B cell (primary cell): Measurements from ENCODE around the gene UTS2R. TPM values are rescaled to one million over a fixed set of nuclear protein-coding genes. Genes with fewer than 3 reads are reported as not detected.

Experiments used
- ATAC-seq: fragments of 200-7000 bp; cut with Tn5 transposase; one replicate; pipeline ENCODE4 v1.10.0; 2021; ENCODE audit warnings: low read depth, mild to moderate bottlenecking, moderate number of reproducible peaks, moderate library complexity
- CTCF ChIA-PET: fragments of 350-600 bp; sonication (Branson Sonifier 250); formaldehyde crosslinking; loops from one replicate; lab custom pipeline; 2021; ENCODE audit warnings: antibody characterized with exemption, inconsistent platforms; lab: Charles Lee
- POLR2A ChIA-PET: fragments of 350-600 bp; sonication (Branson Sonifier 250); formaldehyde crosslinking; loops from one replicate; lab custom pipeline; 2021; ENCODE audit warnings: antibody characterized with exemption; lab: Charles Lee
- DNase-seq: peaks from one replicate; pipeline ENCODE4 v3.0.0; 2013
- H2AFZ ChIP-seq: 2 replicates; pipeline ENCODE4 v1.6.1; 2012; ENCODE audit warnings: mild to moderate bottlenecking, low read depth, low read length; ENCODE audit not compliant: insufficient read depth, poor library complexity, severe bottlenecking
- H3K27ac ChIP-seq, 2 donors: 1 replicate in 1 of 2; 2 replicates in 1 of 2; pipeline ENCODE4 v1.5.1; 2012 to 2013; ENCODE audit warnings: low read length in 2 of 2, mild to moderate bottlenecking in 2 of 2, moderate library complexity in 1 of 2
- H3K27me3 ChIP-seq, 4 experiments: fragments of 200-600 bp in 1 of 4; sonication (generic) in 1 of 4; replicated peaks in 1 of 4; 1 replicate in 2 of 4; 2 replicates in 2 of 4; pipeline versions ENCODE4 v1.6.1 to v1.7.0; 2013 to 2016; ENCODE audit warnings: low read length in 3 of 4, mild to moderate bottlenecking in 2 of 4, mixed read lengths in 1 of 4, moderate library complexity in 1 of 4; ENCODE audit not compliant: insufficient read depth in 4 of 4, control insufficient read depth in 3 of 4; ENCODE audit errors: control extremely low read depth in 1 of 4
- H3K36me3 ChIP-seq, 2 experiments: replicated peaks in 1 of 2; 1 replicate in 1 of 2; 2 replicates in 1 of 2; pipeline versions ENCODE4 v1.6.1 to v1.7.1; 2013; ENCODE audit warnings: low read length in 1 of 2; ENCODE audit not compliant: insufficient read depth in 2 of 2, control insufficient read depth in 1 of 2; ENCODE audit errors: control extremely low read depth in 1 of 2, extremely low read depth in 1 of 2
- H3K4me1 ChIP-seq, 2 donors: fragments of 200-600 bp in 1 of 2; sonication (generic) in 1 of 2; 1 replicate in 1 of 2; 2 replicates in 1 of 2; pipeline versions ENCODE4 v1.5.1 to v1.6.1; 2013 to 2017; ENCODE audit warnings: low read length in 2 of 2; ENCODE audit not compliant: control insufficient read depth in 2 of 2, insufficient read depth in 2 of 2
- H3K4me2 ChIP-seq: replicated peaks from 2 replicates; pipeline ENCODE3; 2012; ENCODE audit warnings: mild to moderate bottlenecking, low read depth, low read length; ENCODE audit not compliant: poor library complexity, severe bottlenecking
- H3K4me3 ChIP-seq, 5 experiments: fragments of 200-600 bp in 1 of 5; sonication (generic) in 1 of 5; 1 replicate in 3 of 5; 2 replicates in 2 of 5; pipeline versions ENCODE4 v1.5.1 to v1.7.0; 2011 to 2016; ENCODE audit warnings: low read length in 4 of 5, mild to moderate bottlenecking in 4 of 5, low read depth in 2 of 5, control low read depth in 1 of 5, moderate library complexity in 1 of 5; ENCODE audit not compliant: insufficient read depth in 1 of 5; ENCODE audit errors: control extremely low read depth in 1 of 5, extremely low read depth in 1 of 5
- H3K79me2 ChIP-seq: fragments of 200-600 bp; sonication (generic); one replicate; pipeline ENCODE4 v1.6.0; 2016; ENCODE audit warnings: low read length; ENCODE audit not compliant: control insufficient read depth, insufficient read depth
- H3K9ac ChIP-seq: fragments of 200-600 bp; sonication (generic); 2 replicates; pipeline ENCODE4 v1.6.1; 2017; ENCODE audit warnings: mild to moderate bottlenecking, low read length, moderate library complexity
- H3K9me3 ChIP-seq, 3 donors: one replicate each; pipeline versions ENCODE4 v1.6.1 to v1.7.1; 2013; ENCODE audit warnings: low read length in 2 of 3; ENCODE audit not compliant: control insufficient read depth in 2 of 3, insufficient read depth in 1 of 3; ENCODE audit errors: control extremely low read depth in 1 of 3
- H4K20me1 ChIP-seq: 2 replicates; pipeline ENCODE4 v1.6.0; 2012; ENCODE audit warnings: mild to moderate bottlenecking, low read length; ENCODE audit not compliant: insufficient read depth, control insufficient read depth, poor library complexity, severe bottlenecking
- H3K27ac Mint-ChIP-seq: one replicate; pipeline ENCODE4 v1.8.0; 2021; ENCODE audit warnings: mixed read lengths
- H3K27me3 Mint-ChIP-seq: one replicate; pipeline ENCODE4 v1.8.0; 2021; ENCODE audit warnings: mixed read lengths
- H3K4me1 Mint-ChIP-seq: one replicate; pipeline ENCODE4 v1.8.0; 2021; ENCODE audit warnings: mixed read lengths
- H3K4me3 Mint-ChIP-seq: one replicate; pipeline ENCODE4 v1.8.0; 2021; ENCODE audit warnings: mixed read lengths
- H3K9me3 Mint-ChIP-seq: one replicate; pipeline ENCODE4 v1.8.0; 2022; ENCODE audit warnings: mixed read lengths; ENCODE audit not compliant: insufficient read depth
- CTCF ChIP-seq: fragments of 200-600 bp; IDR thresholded peaks from one replicate; pipeline ENCODE4 v1.8.0; 2022; ENCODE audit warnings: antibody characterized with exemption, mild to moderate bottlenecking
- EZH2 ChIP-seq: IDR thresholded peaks from 2 replicates; pipeline ENCODE4 v1.6.1; 2012; ENCODE audit warnings: borderline replicate concordance, low read depth, mild to moderate bottlenecking, moderate library complexity, low read length; ENCODE audit not compliant: insufficient read depth, poor library complexity, severe bottlenecking
- WGBS: methylation state at CpG from one replicate; pipeline ENCODE4 v1.1.5; 2013; ENCODE audit warnings: missing lambda C conversion rate; ENCODE audit not compliant: insufficient coverage; 5-methylcytosine and 5-hydroxymethylcytosine counted together
- intact Hi-C: fragments of 100-400 bp; cut with micrococcal nuclease; formaldehyde crosslinking; loops from one replicate; pipeline ENCODE4 v1.10.0; 2022
- polyA plus RNA-seq: library from polyadenylated mRNA; depleted of rRNA; stranded (reverse); fragments of >200 nt; gene quantifications from 2 replicates; pipeline ENCODE4 v1.2.3, GENCODE V29; 2012
- small RNA-seq: library from RNA; depleted of rRNA; stranded (forward); fragments of <200 nt; gene quantifications from one replicate; pipeline ENCODE3, GENCODE V24; 2012; ENCODE audit warnings: low replicate concordance, low read depth; ENCODE audit not compliant: insufficient read length
- total RNA-seq, 2 donors: library from RNA; stranded (reverse); fragments of 120-200 nt in 1 of 2; gene quantifications; 1 replicate in 1 of 2; 2 replicates in 1 of 2; pipeline versions ENCODE4 v1.2.3 to v1.2.4, GENCODE V29; 2013 to 2022

UTS2R gene
- total and polyA plus RNA-seq, 2 donors (not counting 1 experiment from before 2014, with no cell fraction given) = 0.86 TPM; not detected in 1

GRCh38 chr17:82424863-82425159 is 53.2 kb downstream of the UTS2R start:
- DNase-seq (no peak), ATAC-seq (no peak)
- Histone ChIP-seq H3K4me3 (no peak overlapping the region), H3K9me3 (peaks cover 0 to 6% (median 0%) of the 10 kb centered on the region in 3 donors), H3K4me1 (peaks cover 6 to 16% of the 10 kb centered on the region in 2 donors), H2AFZ (no peak overlapping the region), H3K4me2 (no peak overlapping the region), H3K27ac (no peak overlapping the region), H3K79me2 (peaks cover 17% of the 10 kb centered on the region), H3K27me3 (no peaks in the 10 kb centered on the region), H3K9ac (no peak overlapping the region), H4K20me1 (peaks cover 8% of the 10 kb centered on the region), H3K36me3 (peaks cover 0 to 24% of the 10 kb centered on the region in 2 experiments)
- peaks cover 14% of the 10 kb centered on the region for H3K4me1 Mint-ChIP-seq
- 100% methylated on average over 2 of the region's 2 CpGs for WGBS
- H3K4me3 Mint-ChIP-seq = no peak overlapping the region
- intact Hi-C loops = no loop called here
- TF ChIP-seq CTCF (peak; percentile 16), EZH2 (no peak)
- ChIA-PET CTCF (interaction anchor here (0.6 to 1.7 kb wide), 7 partner anchors 10 to 111 kb away, joined by 3 to 5 read pairs (median 3); no protein-coding TSS in a partner anchor), POLR2A (no interaction called here)
- no peak overlapping the region for H3K27ac Mint-ChIP-seq
- no peaks in the 10 kb centered on the region for H3K27me3 Mint-ChIP-seq
- H3K9me3 Mint-ChIP-seq = no peaks in the 10 kb centered on the region

Small RNAs within 50 kb of the gene (small RNA-seq; reads per million reads assigned to genes)
- gene RF00019 = not detected

Other genes with a start within 250 kb of the UTS2R start
- gene CCDC57, start 158.9 kb upstream of the UTS2R start, total RNA-seq = 67.2 and 82.0 TPM in 2 replicates
- gene CCDC57, start 158.9 kb upstream of the UTS2R start, polyA plus RNA-seq = 34.2 and 49.7 TPM in 2 replicates
- 65.2 and 65.7 TPM in 2 replicates for gene SLC16A3, start 142.7 kb upstream of the UTS2R start, total RNA-seq
- gene SLC16A3, start 142.7 kb upstream of the UTS2R start, polyA plus RNA-seq = 13.9 and 14.9 TPM in 2 replicates
- gene CSNK1D, start 98.1 kb upstream of the UTS2R start, total RNA-seq = 241 and 258 TPM in 2 replicates
- gene CSNK1D, start 98.1 kb upstream of the UTS2R start, polyA plus RNA-seq = 196 and 260 TPM in 2 replicates
- gene CD7, start 54.2 kb upstream of the UTS2R start, total RNA-seq = 0.58 and 0.67 TPM in 2 replicates
- gene CD7, start 54.2 kb upstream of the UTS2R start, polyA plus RNA-seq = 1.3 and 3.2 TPM in 2 replicates
- 0.17 TPM in 1 of 2 replicates, not detected in the other for gene SECTM1, start 38.0 kb upstream of the UTS2R start, total RNA-seq
- gene SECTM1, start 38.0 kb upstream of the UTS2R start, polyA plus RNA-seq = 0.22 and 1.2 TPM in 2 replicates
- gene TEX19, start 12.5 kb upstream of the UTS2R start, total RNA-seq = not detected in 2 replicates
- not detected in 2 replicates for gene TEX19, start 12.5 kb upstream of the UTS2R start, polyA plus RNA-seq
- gene HEXD, start 46.6 kb downstream of the UTS2R start, total RNA-seq = 128 TPM in 2 replicates
- 294 and 317 TPM in 2 replicates for gene HEXD, start 46.6 kb downstream of the UTS2R start, polyA plus RNA-seq
- 30.5 and 35.0 TPM in 2 replicates for gene OGFOD3, start 46.8 kb downstream of the UTS2R start, total RNA-seq
- gene OGFOD3, start 46.8 kb downstream of the UTS2R start, polyA plus RNA-seq = 16.9 and 22.6 TPM in 2 replicates
- gene CYBC1, start 79.0 kb downstream of the UTS2R start, total RNA-seq = 569 and 578 TPM in 2 replicates
- 228 and 328 TPM in 2 replicates for gene CYBC1, start 79.0 kb downstream of the UTS2R start, polyA plus RNA-seq
- 103 and 104 TPM in 2 replicates for gene NARF, start 87.0 kb downstream of the UTS2R start, total RNA-seq
- gene NARF, start 87.0 kb downstream of the UTS2R start, polyA plus RNA-seq = 92.4 and 97.0 TPM in 2 replicates
- 62.7 and 64.3 TPM in 2 replicates for gene FOXK2, start 148.0 kb downstream of the UTS2R start, total RNA-seq
- gene FOXK2, start 148.0 kb downstream of the UTS2R start, polyA plus RNA-seq = 16.5 and 19.7 TPM in 2 replicates